GM21723 (cell line): ENCODE data around the gene LZTR1.

Experiments used
- ATAC-seq: cut with Tn5 transposase; IDR thresholded peaks from one replicate; pipeline ENCODE4 v1.9.1; 2021; ENCODE audit warnings: mild to moderate bottlenecking, moderate library complexity; ENCODE audit not compliant: unreplicated experiment

Gene LZTR1

GRCh38 chr22:20949698-20950183 lies 32.4 kb upstream of the LZTR1 start:
- ATAC-seq, result no peak

- ATAC-seq, result no peak
These were observed 30.8 kb upstream of the LZTR1 start for GRCh38 chr22:20951151-20951931.

- ATAC-seq, result no peak
These were observed 30.1 kb upstream of the LZTR1 start for GRCh38 chr22:20951932-20952380.

- ATAC-seq, result no peak
These were observed 29.4 kb upstream of the LZTR1 start for GRCh38 chr22:20952544-20953341.

GRCh38 chr22:20953342-20953608 lies 28.8 kb upstream of the LZTR1 start:
- no peak for ATAC-seq

- no peak for ATAC-seq
These were observed 28.2 kb upstream of the LZTR1 start for GRCh38 chr22:20953668-20954500.

GRCh38 chr22:20955548-20955947 lies 26.5 kb upstream of the LZTR1 start:
- ATAC-seq, result no peak

- no peak for ATAC-seq
These were observed 25.6 kb upstream of the LZTR1 start for GRCh38 chr22:20956258-20957101.

GRCh38 chr22:20957102-20957682 lies 24.9 kb upstream of the LZTR1 start:
- no peak for ATAC-seq

GRCh38 chr22:20957683-20958431 lies 24.2 kb upstream of the LZTR1 start:
- ATAC-seq, result no peak

GRCh38 chr22:20959578-20960461 lies 22.3 kb upstream of the LZTR1 start:
- no peak for ATAC-seq

GRCh38 chr22:20960609-20961008 lies 21.5 kb upstream of the LZTR1 start:
- ATAC-seq, result no peak

- ATAC-seq, result no peak
These were observed 19.6 kb upstream of the LZTR1 start for GRCh38 chr22:20962491-20962945.

- ATAC-seq, result no peak
These were observed 18.7 kb upstream of the LZTR1 start for GRCh38 chr22:20963201-20964052.

GRCh38 chr22:20964090-20964798 lies 17.9 kb upstream of the LZTR1 start:
- ATAC-seq, result no peak

GRCh38 chr22:20964799-20965103 lies 17.3 kb upstream of the LZTR1 start:
- ATAC-seq, result no peak
